Neuron (in vitro differentiated cells): Measurements from ENCODE around the gene BTBD19.
"Not testable (repeated sequence)": the region's sequence is repeated elsewhere in the genome, so short reads cannot be mapped to it uniquely, and the experiment has no call there.

Source experiments
- H2AFZ ChIP-seq: one replicate; pipeline ENCODE4 v1.6.1; 2013; ENCODE audit warnings: low read depth, mild to moderate bottlenecking, inconsistent platforms, low read length, moderate library complexity
- H3K27me3 ChIP-seq: one replicate; pipeline ENCODE4 v1.6.1; 2013; ENCODE audit warnings: low read length; ENCODE audit not compliant: insufficient read depth
- H3K36me3 ChIP-seq: one replicate; pipeline ENCODE4 v1.6.1; 2013; ENCODE audit warnings: low read length; ENCODE audit not compliant: insufficient read depth
- H3K4me1 ChIP-seq: one replicate; pipeline ENCODE4 v1.6.1; 2013; ENCODE audit warnings: low read length; ENCODE audit not compliant: insufficient read depth
- H3K4me3 ChIP-seq: 2 replicates; pipeline ENCODE4 v1.5.1; 2013; ENCODE audit warnings: mild to moderate bottlenecking, low read length, moderate library complexity
- H3K9me3 ChIP-seq: one replicate; pipeline ENCODE4 v1.6.1; 2013; ENCODE audit warnings: low read length

The BTBD19 gene

GRCh38 chr1:44783697-44784093 lies 24.6 kb upstream of the BTBD19 start:
- Histone ChIP-seq H3K4me3 (no peak overlapping the region), H3K36me3 (peaks cover 17% of the 10 kb centered on the region), H2AFZ (no peak overlapping the region), H3K27me3 (peaks cover 10% of the 10 kb centered on the region), H3K9me3 (no peaks in the 10 kb centered on the region), H3K4me1 (no peaks in the 10 kb centered on the region)

GRCh38 chr1:44784094-44785028 lies 24.0 kb upstream of the BTBD19 start:
- Histone ChIP-seq H3K4me1 (no peaks in the 10 kb centered on the region), H2AFZ (no peak overlapping the region), H3K4me3 (no peak overlapping the region), H3K27me3 (peaks cover 10% of the 10 kb centered on the region), H3K9me3 (no peaks in the 10 kb centered on the region), H3K36me3 (peaks cover 10% of the 10 kb centered on the region)

- Histone ChIP-seq H3K36me3 (peaks cover 5% of the 10 kb centered on the region), H3K27me3 (peaks cover 10% of the 10 kb centered on the region), H3K9me3 (no peaks in the 10 kb centered on the region), H3K4me3 (no peak overlapping the region), H2AFZ (no peak overlapping the region), H3K4me1 (peaks cover 5% of the 10 kb centered on the region)
Measured at GRCh38 chr1:44785029-44785380, 23.3 kb upstream of the BTBD19 start.

- Histone ChIP-seq H3K4me3 (no peak overlapping the region), H3K4me1 (peaks cover 5% of the 10 kb centered on the region), H3K9me3 (no peaks in the 10 kb centered on the region)
Measured at GRCh38 chr1:44785501-44786137, 22.7 kb upstream of the BTBD19 start.

GRCh38 chr1:44786138-44786840 lies 22.0 kb upstream of the BTBD19 start:
- Histone ChIP-seq H3K4me1 (peaks cover 5% of the 10 kb centered on the region), H3K9me3 (no peaks in the 10 kb centered on the region), H3K4me3 (no peak overlapping the region), H2AFZ (no peak overlapping the region), H3K36me3 (peaks cover under 1% of the 10 kb centered on the region), H3K27me3 (peaks cover 10% of the 10 kb centered on the region)

More at GRCh38 chr1:44785501-44786137, 22.7 kb upstream of the BTBD19 start:
- peaks cover 5% of the 10 kb centered on the region for H3K36me3 ChIP-seq
- no peak overlapping the region for H2AFZ ChIP-seq
- H3K27me3 ChIP-seq = peaks cover 10% of the 10 kb centered on the region

GRCh38 chr1:44786841-44787426 lies 21.4 kb upstream of the BTBD19 start:
- Histone ChIP-seq H3K27me3 (peaks cover 10% of the 10 kb centered on the region), H2AFZ (no peak overlapping the region), H3K36me3 (no peaks in the 10 kb centered on the region), H3K9me3 (no peaks in the 10 kb centered on the region), H3K4me1 (peaks cover 5% of the 10 kb centered on the region), H3K4me3 (no peak overlapping the region)

- Histone ChIP-seq H3K27me3 (peaks cover 10% of the 10 kb centered on the region), H3K4me3 (no peak overlapping the region), H2AFZ (no peak overlapping the region), H3K9me3 (no peaks in the 10 kb centered on the region), H3K4me1 (peaks cover 5% of the 10 kb centered on the region), H3K36me3 (no peaks in the 10 kb centered on the region)
Measured at GRCh38 chr1:44787506-44787905, 20.8 kb upstream of the BTBD19 start.

GRCh38 chr1:44788120-44788860 lies 20.0 kb upstream of the BTBD19 start, which contains the start of gene BEST4:
Gene BEST4, minus strand, starts transcription at chr1:44788170. Its CDS starts 465 bp downstream, at chr1:44787705.
- Histone ChIP-seq H3K27me3 (peaks cover 10% of the 10 kb centered on the region), H3K4me1 (peaks cover 5% of the 10 kb centered on the region), H3K9me3 (no peaks in the 10 kb centered on the region), H3K4me3 (no peak within 1 kb of the TSS), H2AFZ (no peak within 1 kb of the TSS), H3K36me3 (no peaks in the 10 kb centered on the region)

GRCh38 chr1:44790968-44791801 lies 17.1 kb upstream of the BTBD19 start:
- Histone ChIP-seq H3K4me1 (peaks cover 5% of the 10 kb centered on the region), H3K4me3 (no peak overlapping the region), H3K27me3 (peaks cover 6% of the 10 kb centered on the region), H3K36me3 (no peaks in the 10 kb centered on the region), H2AFZ (no peak overlapping the region), H3K9me3 (no peaks in the 10 kb centered on the region)

- Histone ChIP-seq H3K27me3 (peaks cover 4% of the 10 kb centered on the region), H3K4me3 (no peak overlapping the region), H3K4me1 (peaks cover 5% of the 10 kb centered on the region), H2AFZ (no peak overlapping the region), H3K9me3 (no peaks in the 10 kb centered on the region), H3K36me3 (no peaks in the 10 kb centered on the region)
Measured at GRCh38 chr1:44792736-44793502, 15.4 kb upstream of the BTBD19 start.

GRCh38 chr1:44797886-44798285 lies 10.4 kb upstream of the BTBD19 start:
- H3K27me3 ChIP-seq, H3K36me3 ChIP-seq, H3K4me3 ChIP-seq, H2AFZ ChIP-seq, H3K9me3 ChIP-seq: not testable (repeated sequence)
- peaks cover 17% of the 10 kb centered on the region for H3K4me1 ChIP-seq
